ENCODE results near the gene RFPL3.
"Not testable (repeated sequence)": the region's sequence is repeated elsewhere in the genome, so short reads cannot be mapped to it uniquely, and the experiment has no call there.

Gene RFPL3

DNA sequence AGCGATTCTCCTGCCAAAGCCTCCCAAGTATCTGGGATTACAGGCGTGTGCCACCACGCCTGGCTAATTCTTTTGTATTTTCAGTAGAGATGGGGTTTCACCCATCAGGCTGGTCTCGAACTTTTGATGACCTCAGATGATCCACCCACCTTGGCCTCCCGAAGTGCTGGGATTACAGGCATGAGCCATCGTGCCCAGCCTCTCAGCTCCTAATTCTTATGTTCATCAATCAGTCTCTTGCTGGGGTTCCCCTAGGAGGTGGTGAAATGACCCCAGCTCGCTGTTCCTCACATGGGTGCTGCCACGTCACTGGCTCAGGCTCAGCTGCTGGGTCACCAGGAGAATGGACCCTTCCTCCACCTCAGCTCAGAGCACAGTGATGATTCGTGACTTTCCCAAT lies at the start of gene RFPL3:
RFPL3 (plus strand) TSS at position 301 of the 400 bp plus-strand sequence. CDS start 205 bp downstream, outside the sequence.
- in situ Hi-C loops (cut with MboI; ENCODE audit: low sequenced_read_pairs): not testable (repeated sequence)

- in situ Hi-C loops (cut with MboI; ENCODE audit: low sequenced_read_pairs): no loop called here
Observed at GRCh38 chr22:32308191-32308590, 49.5 kb upstream of the RFPL3 start.

DNA sequence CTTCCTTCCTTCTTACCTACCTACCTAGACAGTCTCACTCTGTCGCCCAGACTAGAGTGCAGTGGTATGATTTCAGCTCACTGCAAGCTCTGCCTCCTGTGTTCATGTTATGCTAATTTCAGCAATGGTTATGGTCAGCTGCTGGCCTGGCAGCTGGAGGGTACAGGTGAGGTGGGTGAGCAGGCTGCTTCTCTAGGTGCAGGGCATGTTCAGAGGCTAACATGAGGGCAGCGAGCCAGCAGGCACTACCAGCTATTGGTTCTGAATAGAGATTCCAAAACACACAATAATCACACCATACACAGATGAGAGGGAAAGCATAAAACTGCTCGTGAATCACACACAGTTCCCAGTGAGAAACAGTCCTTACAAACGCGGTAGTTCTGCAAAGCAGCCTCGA lies 48.7 kb upstream of the RFPL3 start:
- in situ Hi-C loops (cut with MboI; ENCODE audit: low sequenced_read_pairs): no loop called here

DNA sequence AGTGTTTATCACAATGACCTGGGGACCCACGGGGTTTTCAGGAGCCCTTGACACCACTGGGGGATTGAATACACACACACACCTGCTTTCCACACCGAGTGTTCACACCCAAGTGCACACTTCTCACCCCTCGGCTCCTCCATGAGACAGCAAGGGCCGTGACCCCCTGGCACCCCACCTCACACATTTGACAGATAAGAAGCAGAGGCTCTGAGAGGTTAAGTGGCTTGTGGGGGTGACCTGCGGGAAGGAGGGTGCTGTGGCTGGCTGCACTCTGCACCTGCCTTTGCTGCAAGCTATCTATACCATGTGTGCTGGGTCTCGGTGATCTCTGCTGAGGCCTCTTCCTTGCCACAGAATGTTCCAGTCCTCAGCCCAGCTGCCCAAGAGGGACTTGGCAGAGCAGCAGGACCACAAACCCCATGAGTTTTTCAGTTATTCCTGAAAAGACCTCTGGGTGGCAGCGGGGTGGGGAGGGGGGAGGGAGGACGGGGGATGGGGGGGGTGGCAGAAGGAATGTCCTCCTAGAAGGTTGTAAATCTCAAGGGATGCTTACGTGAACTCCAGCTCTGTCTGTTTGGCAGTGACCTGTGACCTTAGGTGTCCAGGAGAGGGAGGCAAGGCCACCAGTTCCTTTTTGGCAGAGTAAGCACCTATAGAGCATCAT lies 47.9 kb upstream of the RFPL3 start:
- in situ Hi-C loops (cut with MboI; ENCODE audit: low sequenced_read_pairs): no loop called here

GRCh38 chr22:32310777-32311176 lies 46.9 kb upstream of the RFPL3 start:
- in situ Hi-C loops (cut with MboI; ENCODE audit: low sequenced_read_pairs): no loop called here

DNA sequence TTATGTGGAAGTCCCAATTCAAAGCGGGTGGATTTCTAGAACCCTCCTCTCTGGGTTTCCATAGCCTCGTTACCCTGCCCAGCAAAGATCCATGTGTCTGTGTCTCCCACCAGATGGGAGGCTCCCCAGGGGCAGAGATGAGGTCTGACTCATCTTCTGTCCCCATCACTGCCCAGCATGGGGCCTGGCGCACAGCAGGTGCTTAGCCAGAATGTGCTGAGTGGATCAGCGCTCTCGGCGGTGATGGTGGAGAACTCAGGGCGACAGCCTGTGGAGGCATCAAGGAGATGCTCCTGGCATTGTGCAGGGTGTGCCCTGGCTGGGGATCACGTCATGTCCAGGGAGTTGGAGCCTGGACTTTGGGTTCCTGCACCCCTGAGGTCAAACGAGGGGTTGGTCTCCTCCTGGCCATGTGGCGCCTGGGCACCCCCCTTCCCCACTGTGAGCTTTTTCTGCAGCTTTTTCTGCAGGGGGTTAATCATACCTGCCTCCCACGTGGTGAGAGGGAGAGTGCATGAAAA lies 46.1 kb upstream of the RFPL3 start:
- in situ Hi-C loops (cut with MboI; ENCODE audit: low sequenced_read_pairs): no loop called here

DNA sequence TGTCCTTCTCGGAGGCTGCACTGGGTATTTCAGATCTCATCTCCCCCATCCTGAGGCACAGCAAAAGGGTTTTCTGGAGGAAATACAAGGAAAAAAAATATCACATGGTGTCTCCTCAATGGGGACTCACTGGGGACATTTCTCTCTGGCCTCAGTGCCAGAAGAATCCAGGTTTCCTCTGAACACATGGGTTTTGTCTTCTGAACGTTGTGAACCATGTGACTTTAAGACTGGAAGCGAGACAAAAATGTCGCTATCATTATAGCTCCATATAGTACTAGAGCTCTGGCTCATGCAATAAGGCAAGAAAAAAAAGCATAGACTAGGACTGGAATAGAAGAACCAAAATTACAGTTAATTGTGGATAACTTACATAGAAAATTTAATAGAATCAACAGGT lies 44.9 kb upstream of the RFPL3 start:
- in situ Hi-C loops (cut with MboI; ENCODE audit: low sequenced_read_pairs): no loop called here

- in situ Hi-C loops (cut with MboI; ENCODE audit: low sequenced_read_pairs): no loop called here
Observed at GRCh38 chr22:32313532-32313931, 44.1 kb upstream of the RFPL3 start.

DNA sequence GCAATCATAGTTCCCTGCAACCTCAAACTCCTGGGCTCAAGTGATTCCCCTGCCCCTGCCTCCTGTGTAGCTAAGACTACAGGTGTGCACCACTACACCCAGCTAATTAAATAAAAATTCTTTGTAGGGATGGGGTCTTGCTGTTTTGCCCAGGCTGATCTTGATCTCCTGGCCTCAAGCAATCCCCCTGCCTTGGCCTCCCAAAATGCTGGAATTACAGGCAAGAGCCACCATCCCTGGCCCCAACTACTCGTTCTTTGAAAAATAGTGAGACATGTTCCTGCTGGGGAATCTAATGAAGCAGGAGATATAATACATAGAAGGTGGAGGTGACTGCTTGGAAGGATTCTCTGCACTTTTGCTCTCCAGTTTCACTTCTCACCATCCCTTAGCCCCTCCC lies 40.1 kb upstream of the RFPL3 start:
- in situ Hi-C loops (cut with MboI; ENCODE audit: low sequenced_read_pairs): no loop called here

DNA sequence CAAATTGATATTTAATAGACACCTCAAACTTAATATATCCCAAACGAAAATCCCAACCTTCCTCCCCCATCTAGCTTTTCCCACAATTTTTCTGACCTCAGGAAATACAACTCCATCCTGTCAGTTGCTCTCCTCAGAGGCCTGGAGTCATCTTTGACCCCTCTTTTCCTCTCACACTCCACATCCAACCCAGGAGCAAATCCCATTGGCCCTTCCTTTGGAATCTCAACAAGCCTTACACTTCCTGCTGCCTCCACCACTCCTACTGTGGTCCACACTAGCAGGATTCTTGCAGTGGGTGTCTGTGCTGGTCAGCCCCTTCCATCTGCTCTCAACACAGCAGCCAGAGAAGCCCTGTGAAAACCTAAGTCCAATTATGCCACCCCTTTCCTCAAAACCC lies 39.3 kb upstream of the RFPL3 start:
- in situ Hi-C loops (cut with MboI; ENCODE audit: low sequenced_read_pairs): no loop called here

- in situ Hi-C loops (cut with MboI; ENCODE audit: low sequenced_read_pairs): no loop called here
Observed at GRCh38 chr22:32319861-32320406, 37.7 kb upstream of the RFPL3 start.

DNA sequence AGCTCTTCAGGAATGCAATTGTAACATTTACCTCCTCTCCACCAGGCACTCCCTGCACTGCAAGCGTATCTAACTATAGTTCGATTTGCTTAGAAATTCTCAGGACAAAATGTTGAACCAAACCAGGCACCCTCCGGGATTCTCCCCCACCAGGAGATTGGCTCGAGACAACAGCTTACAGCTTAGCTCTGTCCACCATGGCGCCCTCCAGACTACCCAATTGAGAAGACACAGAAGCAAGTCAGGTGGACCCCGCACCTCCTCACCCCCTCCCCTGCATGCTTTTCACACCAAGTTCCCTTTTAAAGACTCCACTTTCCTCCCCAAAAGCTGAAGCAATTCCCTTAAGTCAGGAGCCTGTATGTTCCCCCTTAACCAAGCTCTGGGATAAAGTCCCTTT lies 34.7 kb upstream of the RFPL3 start:
- in situ Hi-C loops (cut with MboI; ENCODE audit: low sequenced_read_pairs): no loop called here

GRCh38 chr22:32323513-32324164 lies 34.0 kb upstream of the RFPL3 start:
- in situ Hi-C loops (cut with MboI; ENCODE audit: low sequenced_read_pairs): no loop called here

DNA sequence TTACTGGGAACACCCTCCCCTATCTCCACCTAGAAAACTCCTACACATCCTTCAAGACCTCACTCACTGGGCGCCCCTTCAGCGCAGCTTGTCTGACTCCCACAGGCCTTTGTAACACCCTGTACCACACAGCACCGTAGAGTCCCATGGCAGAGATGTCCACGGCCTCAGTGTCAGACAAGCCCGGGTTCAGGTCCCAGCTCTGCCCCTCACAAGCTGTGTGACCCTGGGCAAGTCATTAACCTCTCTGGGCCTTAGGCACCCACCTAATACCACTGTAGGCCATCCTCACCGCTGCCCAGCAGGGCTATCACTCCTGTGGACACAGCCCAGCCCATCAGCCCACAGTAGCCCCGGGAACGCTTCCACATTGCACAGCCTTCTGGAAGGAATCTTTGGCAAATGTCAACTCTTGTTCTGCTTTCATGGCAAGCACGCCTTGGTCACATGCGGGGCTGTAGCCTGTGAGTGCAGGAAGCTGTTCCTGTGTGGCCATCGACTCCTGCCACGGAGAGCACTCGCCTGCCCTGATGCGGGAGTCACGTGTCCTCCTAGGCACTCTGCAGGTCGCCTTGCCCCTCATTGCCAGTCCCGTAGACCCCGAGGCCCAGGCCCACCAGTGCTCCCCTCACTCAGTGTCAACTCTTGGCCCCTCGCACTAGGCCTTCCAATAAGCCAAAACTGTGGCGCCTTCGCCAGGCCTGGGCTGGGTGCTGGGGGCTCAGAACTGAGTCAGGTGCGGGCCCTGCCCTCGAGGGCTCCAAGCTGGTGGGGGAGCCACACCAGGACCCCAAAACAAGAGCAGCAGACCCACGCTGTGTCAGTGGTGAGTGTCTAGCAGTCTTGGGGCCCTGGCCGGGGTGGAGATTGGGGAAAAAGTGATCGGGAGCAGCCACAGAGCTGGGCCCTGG lies 32.9 kb upstream of the RFPL3 start:
- in situ Hi-C loops (cut with MboI; ENCODE audit: low sequenced_read_pairs): no loop called here

DNA sequence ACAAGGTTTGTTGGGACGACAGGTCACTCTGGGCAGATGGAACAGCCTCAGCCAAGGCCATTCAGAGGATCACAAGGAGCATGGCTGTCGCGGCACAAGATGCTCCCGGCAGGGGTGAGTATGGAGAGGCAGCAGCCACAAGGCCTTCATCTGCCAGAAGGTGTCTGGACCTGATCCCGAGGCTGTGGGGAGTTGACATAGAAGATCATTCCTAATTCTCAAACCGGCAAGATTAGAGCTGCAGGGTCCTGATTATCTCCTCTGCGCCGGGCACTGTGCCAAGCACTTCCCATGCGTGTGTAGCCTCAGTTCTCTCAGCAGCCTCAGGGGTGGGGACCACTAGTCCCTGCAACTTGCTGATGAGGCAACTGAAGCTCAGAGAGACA lies 32.3 kb upstream of the RFPL3 start:
- in situ Hi-C loops (cut with MboI; ENCODE audit: low sequenced_read_pairs): no loop called here

DNA sequence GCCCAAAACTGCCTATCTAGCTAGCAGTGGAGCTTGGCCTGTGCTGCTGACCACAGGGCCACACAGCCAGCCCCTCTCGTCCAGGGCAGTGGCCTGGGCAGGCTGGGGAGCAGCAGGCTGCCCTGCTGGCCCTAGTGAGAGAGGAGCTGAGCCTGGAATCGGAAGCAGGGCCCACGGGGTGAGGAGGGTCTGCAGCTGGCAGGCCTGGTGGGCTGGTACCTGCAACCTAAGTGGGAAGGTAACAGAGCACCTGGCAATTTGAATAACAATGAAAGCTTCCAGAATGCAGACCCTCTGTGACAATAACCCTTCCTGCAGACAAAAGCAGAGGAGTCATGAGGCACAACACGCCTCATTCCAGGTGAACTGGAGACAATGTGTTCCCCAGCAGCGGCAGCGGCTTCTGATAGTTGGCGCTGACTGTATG lies 31.8 kb upstream of the RFPL3 start:
- in situ Hi-C loops (cut with MboI; ENCODE audit: low sequenced_read_pairs): no loop called here

GRCh38 chr22:32326647-32327046 lies 31.0 kb upstream of the RFPL3 start:
- in situ Hi-C loops (cut with MboI; ENCODE audit: low sequenced_read_pairs): no loop called here

GRCh38 chr22:32327066-32327465 lies 30.6 kb upstream of the RFPL3 start:
- in situ Hi-C loops (cut with MboI; ENCODE audit: low sequenced_read_pairs): no loop called here

DNA sequence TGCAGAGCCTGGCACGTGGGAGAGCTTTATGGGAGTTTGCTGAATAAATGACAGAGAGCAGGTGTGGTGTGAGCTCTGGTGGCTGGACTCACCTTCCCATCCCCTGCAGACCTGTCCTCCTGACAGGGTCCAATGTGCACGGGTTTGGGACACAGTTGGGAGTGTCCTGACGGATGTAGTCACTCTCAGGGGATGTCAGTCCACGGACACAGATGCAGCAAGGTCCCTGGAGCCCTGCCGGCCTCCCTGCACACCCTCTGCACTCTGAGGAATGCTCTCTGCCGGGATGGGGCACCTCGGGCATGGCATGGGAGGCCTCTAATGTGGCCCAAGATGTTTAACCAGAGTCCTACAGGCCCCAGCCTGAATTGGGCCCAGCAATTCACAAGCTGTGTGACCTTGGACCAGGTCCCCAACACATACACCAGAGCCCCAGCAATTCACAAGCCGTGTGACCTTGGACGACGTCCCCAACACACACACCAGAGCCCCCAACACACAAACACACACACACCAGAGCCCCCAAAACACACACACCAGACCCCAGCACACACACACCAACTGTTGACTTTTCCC lies 30.0 kb upstream of the RFPL3 start:
- in situ Hi-C loops (cut with MboI; ENCODE audit: low sequenced_read_pairs): no loop called here

DNA sequence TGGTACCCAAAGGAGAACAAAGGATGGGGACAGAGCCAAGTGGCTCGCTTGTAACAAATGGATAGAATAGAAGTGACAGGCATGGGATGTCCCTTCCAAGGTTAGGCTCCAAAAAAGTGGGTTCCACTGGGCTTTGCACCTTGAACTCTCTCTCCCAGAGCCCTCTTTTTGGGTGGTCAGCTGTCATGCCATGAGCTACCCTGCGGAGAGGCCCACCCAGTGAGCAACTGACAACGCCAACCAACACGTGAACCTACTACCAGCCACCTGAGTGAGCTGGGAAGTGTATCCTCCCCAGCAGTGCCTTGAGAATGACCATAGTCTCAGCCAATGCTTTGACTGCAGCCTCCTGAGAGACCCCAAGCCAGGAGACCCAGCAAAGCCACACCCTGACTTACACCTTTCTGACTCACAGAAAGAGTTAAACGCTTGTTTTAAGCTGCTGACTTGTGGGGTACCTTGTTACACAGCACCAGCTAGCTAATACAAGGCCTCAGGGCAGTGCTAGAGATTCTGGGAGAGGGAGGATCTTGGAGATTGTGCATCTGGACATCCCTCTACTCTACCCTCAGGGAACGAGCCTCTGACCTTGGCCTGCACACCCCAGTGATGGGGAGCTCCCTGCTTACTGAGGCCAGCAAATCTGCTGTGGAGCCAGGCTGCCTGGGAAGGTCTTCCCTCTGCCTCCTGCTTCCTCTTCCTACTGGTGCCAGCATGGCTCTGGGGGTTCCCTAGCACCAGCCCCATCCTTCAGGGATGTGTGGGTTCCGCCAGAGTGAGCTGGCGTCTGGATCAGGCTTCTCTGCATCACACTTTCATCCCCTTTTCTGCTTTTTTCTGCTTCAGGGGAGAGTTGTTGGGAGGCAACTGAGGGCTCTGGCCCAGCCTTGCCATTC lies 29.1 kb upstream of the RFPL3 start:
- in situ Hi-C loops (cut with MboI; ENCODE audit: low sequenced_read_pairs): no loop called here

All from HL-60/S4 treated with phorbol 12-myristate 13-acetate at 8.2 ng/mL for 4 days and 3 days (cell line).